ENCODE measurements around the gene CNR2. TPM values are rescaled to one million over a fixed set of nuclear protein-coding genes. Genes with fewer than 3 reads are reported as not detected.

Gene CNR2
- polyA plus RNA-seq, 1 experiment: not detected

- no peaks in the 10 kb centered on the region for H3K36me3 ChIP-seq (ENCODE audit: control insufficient read depth, insufficient read depth, low read length)
- no peak for DNase-seq (ENCODE audit: low read depth)
- CTCF ChIA-PET: interaction anchor here (1.2 kb wide), 1 partner anchor 99 kb away, joined by 5 read pairs; no protein-coding TSS in a partner anchor
- H3K4me3 ChIP-seq (ENCODE audit: low read depth, low read length): no peak overlapping the region
- POLR2A ChIA-PET: interaction anchor here (0.5 kb wide), 1 partner anchor 131 kb away, joined by 3 read pairs; the partner anchor contains the start of gene PITHD1
- H3K27me3 ChIP-seq (ENCODE audit: control insufficient read depth, insufficient read depth, low read length): peaks cover 11% of the 10 kb centered on the region
- TF ChIP-seq CTCF (IDR thresholded peaks at IDR 0.05; ENCODE audit: insufficient read depth, low read depth, low read length): no peak
Measured at GRCh38 chr1:23909412-23909811, 3.8 kb downstream of the CNR2 start.

GRCh38 chr1:23908453-23909341 lies 4.5 kb downstream of the CNR2 start:
- ChIA-PET CTCF (interaction anchor here (0.5 kb wide), 1 partner anchor 615 kb away, joined by 4 read pairs; no protein-coding TSS in a partner anchor), POLR2A (no interaction called here)
- TF ChIP-seq CTCF (IDR thresholded peaks at IDR 0.05; ENCODE audit: insufficient read depth, low read depth, low read length): no peak
- DNase-seq (ENCODE audit: low read depth): no peak
- no peak overlapping the region for H3K4me3 ChIP-seq (ENCODE audit: low read depth, low read length)
- H3K36me3 ChIP-seq (ENCODE audit: control insufficient read depth, insufficient read depth, low read length): no peaks in the 10 kb centered on the region
- H3K27me3 ChIP-seq (ENCODE audit: control insufficient read depth, insufficient read depth, low read length): peaks cover 12% of the 10 kb centered on the region

- Histone ChIP-seq H3K36me3 (ENCODE audit: control insufficient read depth, insufficient read depth, low read length) (no peaks in the 10 kb centered on the region), H3K27me3 (ENCODE audit: control insufficient read depth, insufficient read depth, low read length) (peaks cover 26% of the 10 kb centered on the region), H3K4me3 (ENCODE audit: low read depth, low read length) (no peak overlapping the region)
- ChIA-PET CTCF (interaction anchor here (0.9 to 1.1 kb wide), 2 partner anchors 10 to 16 kb away, joined by 3 read pairs; no protein-coding TSS in a partner anchor), POLR2A (no interaction called here)
- TF ChIP-seq CTCF (IDR thresholded peaks at IDR 0.05; ENCODE audit: insufficient read depth, low read depth, low read length): no peak
- no peak for DNase-seq (ENCODE audit: low read depth)
Measured at GRCh38 chr1:23906731-23907130, 6.4 kb downstream of the CNR2 start.

GRCh38 chr1:23905461-23906025 lies 7.6 kb downstream of the CNR2 start:
- no peak overlapping the region for H3K4me3 ChIP-seq (ENCODE audit: low read depth, low read length)
- H3K27me3 ChIP-seq (ENCODE audit: control insufficient read depth, insufficient read depth, low read length): peaks cover 28% of the 10 kb centered on the region
- no peak for DNase-seq (ENCODE audit: low read depth)
- no peak for TF ChIP-seq CTCF (IDR thresholded peaks at IDR 0.05; ENCODE audit: insufficient read depth, low read depth, low read length)
- ChIA-PET CTCF (interaction anchor here (1.1 kb wide), 1 partner anchor 18 kb away, joined by 3 read pairs; no protein-coding TSS in a partner anchor), POLR2A (no interaction called here)
- no peaks in the 10 kb centered on the region for H3K36me3 ChIP-seq (ENCODE audit: control insufficient read depth, insufficient read depth, low read length)

GRCh38 chr1:23904748-23905357 lies 8.3 kb downstream of the CNR2 start:
- TF ChIP-seq CTCF (IDR thresholded peaks at IDR 0.05; ENCODE audit: insufficient read depth, low read depth, low read length): no peak
- DNase-seq (ENCODE audit: low read depth): no peak
- CTCF ChIA-PET: interaction anchor here (1.3 kb wide), 1 partner anchor 36 kb away, joined by 3 read pairs; no protein-coding TSS in a partner anchor
- no peak overlapping the region for H3K4me3 ChIP-seq (ENCODE audit: low read depth, low read length)
- POLR2A ChIA-PET: interaction anchor here (0.6 kb wide), 1 partner anchor 106 kb away, joined by 3 read pairs; no protein-coding TSS in a partner anchor
- H3K27me3 ChIP-seq (ENCODE audit: control insufficient read depth, insufficient read depth, low read length): peaks cover 28% of the 10 kb centered on the region
- no peaks in the 10 kb centered on the region for H3K36me3 ChIP-seq (ENCODE audit: control insufficient read depth, insufficient read depth, low read length)
